Uterus (tissue), 4 donors: ENCODE results near the gene KLF7. TPM values are rescaled to one million over a fixed set of nuclear protein-coding genes. Genes with fewer than 3 reads are reported as not detected.
"Not testable (repeated sequence)": the region's sequence is repeated elsewhere in the genome, so short reads cannot be mapped to it uniquely, and the experiment has no call there.

ENCODE experiments used
- DNase-seq, 2 donors: peaks; one replicate each; pipeline ENCODE4 v3.0.0-alpha.2; 2019 to 2020
- H3K27ac ChIP-seq, 2 donors: fragments of 200-600 bp; sonication (generic); 1 replicate in 1 of 2; 2 replicates in 1 of 2; pipeline ENCODE4 v1.5.1; 2016 to 2018
- H3K27me3 ChIP-seq, 2 donors: fragments of 200-600 bp; sonication (generic); one replicate each; pipeline ENCODE4 v1.5.1; 2018 to 2019; ENCODE audit warnings: control low read depth in 1 of 2
- H3K36me3 ChIP-seq, 2 donors: fragments of 200-600 bp; sonication (generic); one replicate each; pipeline ENCODE4 v1.5.1; 2019; ENCODE audit warnings: control low read depth in 1 of 2
- H3K4me1 ChIP-seq, 2 donors: fragments of 200-600 bp; sonication (generic); one replicate each; pipeline ENCODE4 v1.5.1; 2018 to 2019; ENCODE audit warnings: control low read depth in 1 of 2
- H3K4me3 ChIP-seq, 2 donors: fragments of 200-600 bp; sonication (generic); 1 replicate in 1 of 2; 2 replicates in 1 of 2; pipeline ENCODE4 v1.5.1; 2018 to 2019; ENCODE audit warnings: mild to moderate bottlenecking in 1 of 2
- H3K9me3 ChIP-seq, 2 donors: fragments of 200-600 bp; sonication (generic); one replicate each; pipeline ENCODE4 v1.5.1; 2019; ENCODE audit warnings: control low read depth in 1 of 2
- CTCF ChIP-seq, 4 experiments: fragments of 200-600 bp in 2 of 4; fragments of 450-650 bp in 2 of 4; sonication (generic) in 2 of 4; IDR thresholded peaks; one replicate each; pipeline ENCODE4 v1.5.1; 2016 to 2019; ENCODE audit warnings: antibody characterized with exemption in 4 of 4, mild to moderate bottlenecking in 2 of 4, moderate library complexity in 1 of 4
- POLR2A ChIP-seq, 2 donors: fragments of 450-650 bp; IDR thresholded peaks; one replicate each; pipeline ENCODE4 v1.6.1; 2016; ENCODE audit warnings: antibody characterized with exemption in 2 of 2, mild to moderate bottlenecking in 1 of 2, moderate library complexity in 1 of 2
- intact Hi-C: fragments of 100-400 bp; cut with DNase I; formaldehyde crosslinking; loops from one replicate; pipeline ENCODE4 v1.15.1; 2023; ENCODE audit warnings: low total_unique reads
- total RNA-seq, 4 donors: library from RNA; depleted of rRNA in 3 of 4; stranded (reverse); fragments of >200 nt in 3 of 4; gene quantifications; one replicate each; pipeline versions ENCODE4 v1.1.0 to v1.2.4, GENCODE V29; 2014 to 2023
- donor health status: DM: yes; HTN: yes; CAD: no.

The KLF7 gene
- total RNA-seq, 4 donors from 2014 or later, result 20.9 to 96.0 (median 39.4) TPM

DNA sequence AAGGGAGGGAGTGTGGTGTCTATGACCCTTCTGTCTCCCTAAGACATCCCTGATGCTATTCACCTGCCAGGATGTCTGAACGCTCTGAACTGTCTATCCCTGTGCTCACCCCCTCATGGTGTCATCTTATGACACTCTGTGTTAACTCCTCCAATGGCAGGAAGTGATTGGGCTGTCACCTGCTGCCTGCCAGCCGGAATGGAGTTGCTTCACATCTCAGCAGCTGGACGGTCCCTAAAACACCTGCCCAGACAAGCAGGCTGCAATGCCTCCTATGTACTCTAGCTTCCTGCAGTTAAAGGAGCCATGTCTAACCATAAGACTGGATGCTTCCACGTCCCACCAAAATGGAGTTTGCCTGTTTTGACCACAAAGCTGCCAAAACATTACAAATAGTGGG lies 126.5 kb downstream of the KLF7 start:
- H3K27ac ChIP-seq, result no peak overlapping the region

DNA sequence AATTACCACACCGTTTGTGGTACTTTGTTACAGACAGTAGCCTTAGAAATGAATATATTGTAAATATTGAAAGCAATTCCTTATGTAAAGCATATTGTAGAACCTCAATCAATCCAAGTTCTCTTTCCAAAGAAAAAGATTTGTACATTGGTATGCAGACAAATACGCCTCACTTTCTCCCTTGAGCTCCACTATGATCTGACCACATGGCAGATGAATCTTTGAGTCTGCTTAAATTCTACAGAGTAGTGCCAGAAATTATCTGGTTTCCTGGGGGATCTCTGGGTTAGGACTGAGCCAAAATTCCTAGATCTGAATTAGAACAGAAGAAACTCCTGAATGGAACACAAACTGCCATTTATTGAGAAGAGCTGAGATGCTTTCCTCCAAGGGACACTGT lies 127.4 kb downstream of the KLF7 start:
- intact Hi-C loops, result no loop called here
- Histone ChIP-seq H3K36me3 (no peaks in the 10 kb centered on the region), H3K27ac (no peak overlapping the region), H3K4me3 (no peak overlapping the region), H3K27me3 (no peaks in the 10 kb centered on the region), H3K9me3 (no peaks in the 10 kb centered on the region), H3K4me1 (no peaks in the 10 kb centered on the region)
- no peak for DNase-seq
- TF ChIP-seq CTCF (IDR thresholded peaks at IDR 0.05) (no peak), POLR2A (IDR thresholded peaks at IDR 0.05) (no peak)

More for the DNA sequence above, 126.5 kb downstream of the KLF7 start:
- TF ChIP-seq POLR2A (IDR thresholded peaks at IDR 0.05), result no peak
- TF ChIP-seq CTCF (IDR thresholded peaks at IDR 0.05), result no peak
- intact Hi-C loops, result no loop called here
- Histone ChIP-seq H3K4me1 (no peaks in the 10 kb centered on the region), H3K36me3 (no peaks in the 10 kb centered on the region), H3K27me3 (no peaks in the 10 kb centered on the region), H3K4me3 (no peak overlapping the region), H3K9me3 (no peaks in the 10 kb centered on the region)
- DNase-seq, result no peak

DNA sequence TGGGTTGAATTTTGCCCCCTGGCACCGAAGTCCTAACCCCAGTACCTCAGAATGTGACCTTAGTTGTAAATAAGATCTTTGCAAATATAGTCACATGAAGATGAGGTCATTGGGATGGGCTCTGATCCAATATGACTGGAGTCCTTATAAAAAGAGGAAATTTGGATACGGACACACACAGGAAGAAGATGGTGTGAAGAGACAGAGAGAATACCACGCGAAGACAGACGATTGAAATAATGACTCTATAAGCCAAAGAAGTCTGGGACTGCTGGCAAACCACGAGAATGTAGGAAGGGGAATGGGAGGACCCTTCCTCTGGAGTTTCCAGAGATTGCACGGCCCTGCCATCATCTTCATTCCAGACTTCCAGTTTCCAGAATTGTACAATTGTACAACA lies 127.9 kb downstream of the KLF7 start:
- H3K4me1 ChIP-seq, result no peaks in the 10 kb centered on the region
- no peaks in the 10 kb centered on the region for H3K9me3 ChIP-seq
- no peak overlapping the region for H3K4me3 ChIP-seq
- no peak for DNase-seq
- no peak overlapping the region for H3K27ac ChIP-seq
- H3K27me3 ChIP-seq, result no peaks in the 10 kb centered on the region
- no peaks in the 10 kb centered on the region for H3K36me3 ChIP-seq
- intact Hi-C loops, result no loop called here
- TF ChIP-seq POLR2A (IDR thresholded peaks at IDR 0.05) (no peak), CTCF (IDR thresholded peaks at IDR 0.05) (no peak)

DNA sequence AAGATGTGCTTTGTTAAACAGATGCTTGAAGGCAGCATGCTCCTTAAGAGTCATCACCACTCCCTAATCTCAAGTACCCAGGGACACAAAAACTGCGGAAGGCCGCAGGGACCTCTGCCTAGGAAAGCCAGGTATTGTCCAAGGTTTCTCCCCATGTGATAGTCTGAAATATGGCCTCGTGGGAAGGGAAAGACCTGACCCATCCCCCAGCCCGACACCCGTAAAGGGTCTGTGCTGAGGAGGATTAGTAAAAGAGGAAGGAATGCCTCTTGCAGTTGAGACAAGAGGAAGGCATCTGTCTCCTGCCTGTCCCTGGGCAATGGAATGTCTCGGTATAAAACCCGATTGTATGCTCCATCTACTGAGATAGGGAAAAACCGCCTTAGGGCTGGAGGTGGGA lies 128.7 kb downstream of the KLF7 start:
- H3K4me3 ChIP-seq, H3K27ac ChIP-seq, intact Hi-C loops, H3K4me1 ChIP-seq, H3K9me3 ChIP-seq, DNase-seq, H3K36me3 ChIP-seq, H3K27me3 ChIP-seq: not testable (repeated sequence)

DNA sequence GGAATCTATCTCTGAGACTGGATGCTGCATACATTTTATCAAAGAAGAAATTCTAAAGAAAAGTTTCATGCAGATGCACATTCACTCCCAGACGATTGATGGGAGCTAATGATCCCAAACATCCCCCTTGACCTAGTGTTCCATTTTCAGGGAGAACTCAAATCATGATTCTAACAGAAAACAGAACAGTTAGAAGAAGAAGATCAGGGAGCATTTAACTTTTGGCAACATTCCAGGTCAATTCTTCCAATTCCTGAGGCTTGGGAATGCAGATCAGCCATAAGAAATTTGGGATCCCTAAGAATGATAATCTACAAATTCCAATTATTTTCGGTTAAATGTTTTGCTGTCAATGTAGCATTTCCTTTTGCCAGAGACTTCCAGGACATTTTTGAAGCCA lies 129.9 kb downstream of the KLF7 start:
- intact Hi-C loops, result no loop called here
- no peaks in the 10 kb centered on the region for H3K9me3 ChIP-seq
- no peak overlapping the region for H3K4me3 ChIP-seq
- no peaks in the 10 kb centered on the region for H3K4me1 ChIP-seq
- TF ChIP-seq POLR2A (IDR thresholded peaks at IDR 0.05), result no peak
- TF ChIP-seq CTCF (IDR thresholded peaks at IDR 0.05), result no peak
- no peak for DNase-seq
- H3K27ac ChIP-seq, result no peak overlapping the region
- H3K27me3 ChIP-seq, result no peaks in the 10 kb centered on the region
- H3K36me3 ChIP-seq, result no peaks in the 10 kb centered on the region

DNA sequence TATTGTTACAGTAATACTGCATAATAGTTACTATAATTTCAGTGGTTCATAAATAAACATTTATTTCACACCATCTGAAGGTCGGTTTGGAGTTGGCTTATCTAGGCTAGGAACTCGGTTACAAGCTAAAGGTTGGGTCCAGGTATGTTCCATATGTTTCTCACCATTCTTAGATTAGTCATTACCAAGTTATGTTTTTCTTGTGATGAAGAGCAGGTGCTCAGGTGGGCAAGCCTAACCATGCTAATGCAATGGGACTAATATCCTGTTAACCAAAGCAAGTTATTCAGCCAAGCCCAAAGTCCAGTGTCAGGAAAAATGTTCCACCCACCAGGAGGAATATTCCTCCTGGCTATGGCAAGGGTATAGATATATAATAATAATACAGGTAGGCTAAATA lies 133.3 kb downstream of the KLF7 start:
- H3K4me1 ChIP-seq, result no peaks in the 10 kb centered on the region
- no peak for DNase-seq
- no peak overlapping the region for H3K4me3 ChIP-seq
- intact Hi-C loops, result no loop called here
- TF ChIP-seq POLR2A (IDR thresholded peaks at IDR 0.05), result no peak
- no peak for TF ChIP-seq CTCF (IDR thresholded peaks at IDR 0.05)
- no peaks in the 10 kb centered on the region for H3K9me3 ChIP-seq
- H3K27me3 ChIP-seq, result no peaks in the 10 kb centered on the region
- no peak overlapping the region for H3K27ac ChIP-seq
- no peaks in the 10 kb centered on the region for H3K36me3 ChIP-seq
